IMR-90 (cell line): ENCODE results near the gene FRMD5. TPM values are rescaled to one million over a fixed set of nuclear protein-coding genes. Genes with fewer than 3 reads are reported as not detected.

ENCODE experiments used
- ATAC-seq: fragments of 200-7000 bp; cut with Tn5 transposase; 2 replicates; pipeline ENCODE4 v1.9.1; 2020; ENCODE audit warnings: low read depth, mild to moderate bottlenecking, moderate library complexity
- BruUV-seq: library from RNA; stranded (reverse); fragments of 400-500 nt; replicated peaks from 2 replicates; lab custom pipeline; 2021; lab: Mats Ljungman, UMichigan
- CTCF ChIA-PET: fragments of 300-600 bp; formaldehyde crosslinking; extraction: SDS; loops from one replicate; lab custom pipeline; 2021; ENCODE audit warnings: antibody characterized with exemption; lab: Yijun Ruan, JAX
- POLR2A ChIA-PET: fragments of 300-600 bp; sonication (Branson Sonifier 250); formaldehyde crosslinking; loops from one replicate; lab custom pipeline; 2022; ENCODE audit warnings: antibody characterized with exemption; ENCODE audit not compliant: unreplicated experiment; lab: Charles Lee
- DNase-seq: peaks from one replicate; pipeline ENCODE4 v3.0.0; 2013
- H2AFZ ChIP-seq: replicated peaks from 2 replicates; pipeline ENCODE3; 2013; ENCODE audit warnings: low read length, mild to moderate bottlenecking; ENCODE audit not compliant: poor library complexity
- H2AK5ac ChIP-seq: 2 replicates; pipeline ENCODE4 v1.6.1; 2013; ENCODE audit warnings: low read depth, low read length, inconsistent platforms
- H2AK9ac ChIP-seq: replicated peaks from 2 replicates; pipeline ENCODE3; 2013; ENCODE audit warnings: mild to moderate bottlenecking, low read depth, low read length, moderate library complexity; ENCODE audit not compliant: poor library complexity
- H2BK120ac ChIP-seq: 2 replicates; pipeline ENCODE4 v1.6.1; 2013; ENCODE audit warnings: low read depth, low read length, inconsistent platforms
- H2BK15ac ChIP-seq: 3 replicates; pipeline ENCODE4 v1.6.1; 2013; ENCODE audit warnings: low read depth, low read length, inconsistent platforms
- H2BK20ac ChIP-seq: 2 replicates; pipeline ENCODE4 v1.6.1; 2013; ENCODE audit warnings: low read depth, mild to moderate bottlenecking, inconsistent platforms, low read length, moderate library complexity
- H2BK5ac ChIP-seq: 2 replicates; pipeline ENCODE4 v1.6.1; 2013; ENCODE audit warnings: mild to moderate bottlenecking, low read depth, low read length, inconsistent platforms; ENCODE audit not compliant: poor library complexity, severe bottlenecking
- H3K14ac ChIP-seq: replicated peaks from 2 replicates; pipeline ENCODE4 v1.6.1; 2013; ENCODE audit warnings: low read depth, low read length, inconsistent platforms
- H3K18ac ChIP-seq: 2 replicates; pipeline ENCODE4 v1.6.1; 2013; ENCODE audit warnings: low read depth, low read length, control low read depth
- H3K23ac ChIP-seq: 2 replicates; pipeline ENCODE4 v1.6.1; 2013; ENCODE audit warnings: low read depth, low read length, inconsistent platforms
- H3K27ac ChIP-seq: 2 replicates; pipeline ENCODE4 v1.5.1; 2013; ENCODE audit warnings: mild to moderate bottlenecking, control low read depth, low read length; ENCODE audit not compliant: insufficient read depth
- H3K27me3 ChIP-seq: 2 replicates; pipeline ENCODE4 v1.6.1; 2013; ENCODE audit warnings: low read length; ENCODE audit not compliant: control insufficient read depth, insufficient read depth
- H3K36me3 ChIP-seq: 2 replicates; pipeline ENCODE4 v1.6.1; 2013; ENCODE audit warnings: low read length, mixed read lengths; ENCODE audit not compliant: control insufficient read depth, insufficient read depth
- H3K4ac ChIP-seq: 2 replicates; pipeline ENCODE4 v1.6.1; 2013; ENCODE audit warnings: low read depth, low read length, inconsistent platforms
- H3K4me1 ChIP-seq: 2 replicates; pipeline ENCODE4 v1.6.1; 2013; ENCODE audit warnings: low read length, mixed read lengths; ENCODE audit not compliant: control insufficient read depth, insufficient read depth
- H3K4me2 ChIP-seq: 2 replicates; pipeline ENCODE4 v1.6.1; 2013; ENCODE audit warnings: low read depth, mild to moderate bottlenecking, control low read depth, low read length, moderate library complexity
- H3K4me3 ChIP-seq: 2 replicates; pipeline ENCODE4 v1.5.1; 2013; ENCODE audit warnings: low read depth, mild to moderate bottlenecking, control low read depth, low read length, moderate library complexity; ENCODE audit not compliant: insufficient read depth
- H3K56ac ChIP-seq: 2 replicates; pipeline ENCODE4 v1.6.1; 2013; ENCODE audit warnings: low read length, inconsistent platforms; ENCODE audit not compliant: insufficient read depth; ENCODE audit errors: extremely low read depth
- H3K79me1 ChIP-seq, 2 experiments: 2 replicates each; pipeline ENCODE4 v1.6.1; 2013; ENCODE audit warnings: low read length in 2 of 2, inconsistent platforms in 1 of 2, low read depth in 1 of 2
- H3K9ac ChIP-seq: 2 replicates; pipeline ENCODE4 v1.6.1; 2013; ENCODE audit warnings: low read depth, low read length, control low read depth
- H3K9me1 ChIP-seq: 2 replicates; pipeline ENCODE4 v1.6.1; 2013; ENCODE audit warnings: low read length, inconsistent platforms; ENCODE audit not compliant: insufficient read depth
- H3K9me3 ChIP-seq: 2 replicates; pipeline ENCODE4 v1.6.1; 2013; ENCODE audit warnings: low read length; ENCODE audit not compliant: control insufficient read depth, insufficient read depth
- H4K20me1 ChIP-seq: 2 replicates; pipeline ENCODE4 v1.6.1; 2013; ENCODE audit warnings: low read length, inconsistent platforms; ENCODE audit not compliant: insufficient read depth
- H4K5ac ChIP-seq: 2 replicates; pipeline ENCODE4 v1.6.1; 2013; ENCODE audit warnings: mild to moderate bottlenecking, low read depth, low read length, control low read depth
- H4K8ac ChIP-seq, 2 experiments: 2 replicates each; pipeline ENCODE4 v1.6.1; 2013; ENCODE audit warnings: low read depth in 2 of 2, low read length in 2 of 2, control low read depth in 1 of 2, inconsistent platforms in 1 of 2
- H4K91ac ChIP-seq: 2 replicates; pipeline ENCODE4 v1.6.1; 2013; ENCODE audit warnings: low read depth, low read length, inconsistent platforms; ENCODE audit not compliant: insufficient read depth
- BHLHE40 ChIP-seq: fragments of 150-350 bp; IDR thresholded peaks from 2 replicates; pipeline ENCODE4 v1.6.1; 2016; ENCODE audit warnings: mild to moderate bottlenecking, low read depth, low read length
- CEBPB ChIP-seq: IDR thresholded peaks from 2 replicates; pipeline ENCODE4 v1.6.1; 2012; ENCODE audit warnings: low read depth, low read length, improper control_type of control experiment
- CHD1 ChIP-seq: IDR thresholded peaks from 2 replicates; pipeline ENCODE4 v1.6.1; 2012; ENCODE audit warnings: low read depth, low read length, improper control_type of control experiment
- CTCF ChIP-seq: conservative IDR thresholded peaks from 2 replicates; pipeline ENCODE4 v1.5.1; 2012; ENCODE audit warnings: mild to moderate bottlenecking, low read depth, low read length, improper control_type of control experiment
- ELK1 ChIP-seq: fragments of 150-350 bp; IDR thresholded peaks from 2 replicates; pipeline ENCODE4 v1.6.1; 2016; ENCODE audit warnings: low read depth, mild to moderate bottlenecking, low read length, moderate library complexity, borderline replicate concordance
- FOS ChIP-seq: fragments of 150-350 bp; IDR thresholded peaks from 2 replicates; pipeline ENCODE4 v1.6.1; 2016; ENCODE audit warnings: low read depth, low read length
- MAFK ChIP-seq: IDR thresholded peaks from 2 replicates; pipeline ENCODE4 v1.6.1; 2012; ENCODE audit warnings: low read depth, low read length, improper control_type of control experiment
- MAZ ChIP-seq: IDR thresholded peaks from 2 replicates; pipeline ENCODE4 v1.6.1; 2012; ENCODE audit warnings: low read depth, mild to moderate bottlenecking, low read length, improper control_type of control experiment, moderate library complexity, borderline replicate concordance
- MXI1 ChIP-seq: IDR thresholded peaks from 2 replicates; pipeline ENCODE4 v1.6.1; 2012; ENCODE audit warnings: low read depth, mild to moderate bottlenecking, low read length, moderate library complexity, borderline replicate concordance
- NFE2L2 ChIP-seq: fragments of 150-350 bp; IDR thresholded peaks from 2 replicates; pipeline ENCODE4 v1.6.1; 2016; ENCODE audit warnings: low read depth, mild to moderate bottlenecking, low read length
- POLR2A ChIP-seq: IDR thresholded peaks from 2 replicates; pipeline ENCODE4 v1.6.1; 2012; ENCODE audit warnings: mild to moderate bottlenecking, low read depth, low read length
- RAD21 ChIP-seq: IDR thresholded peaks from 2 replicates; pipeline ENCODE4 v1.6.1; 2012; ENCODE audit warnings: low read length, improper control_type of control experiment
- RCOR1 ChIP-seq: IDR thresholded peaks from 2 replicates; pipeline ENCODE4 v1.6.1; 2012; ENCODE audit warnings: mild to moderate bottlenecking, low read length, improper control_type of control experiment; ENCODE audit not compliant: insufficient replicate concordance
- RFX5 ChIP-seq: IDR thresholded peaks from 2 replicates; pipeline ENCODE4 v1.8.0; 2012; ENCODE audit warnings: low read depth, mild to moderate bottlenecking, low read length, moderate library complexity
- SMC3 ChIP-seq: fragments of 150-350 bp; IDR thresholded peaks from 2 replicates; pipeline ENCODE4 v1.6.1; 2016; ENCODE audit warnings: low read depth, mild to moderate bottlenecking, antibody characterized with exemption, low read length, moderate library complexity
- USF2 ChIP-seq: fragments of 150-350 bp; IDR thresholded peaks from 2 replicates; pipeline ENCODE4 v1.6.1; 2017; ENCODE audit warnings: mild to moderate bottlenecking, antibody characterized with exemption, low read length, low read depth
- WGBS, 2 experiments: methylation state at CpG; one replicate each; pipeline versions ENCODE4 v1.1.5 to v1.1.7; 2013; ENCODE audit warnings: missing lambda C conversion rate in 2 of 2; ENCODE audit not compliant: insufficient read length in 1 of 2; ENCODE audit errors: extremely low coverage in 2 of 2; 5-methylcytosine and 5-hydroxymethylcytosine counted together
- dilution Hi-C: fragments of 300-500 bp; cut with HindIII; formaldehyde crosslinking; loops from one replicate; pipeline ENCODE4 v1.14.3; 2018; ENCODE audit warnings: low sequenced_read_pairs; ENCODE audit not compliant: unreplicated experiment
- in situ Hi-C: fragments of 300-500 bp; cut with MboI; formaldehyde crosslinking; loops from 3 replicates; pipeline ENCODE4 v1.14.3; 2019; ENCODE audit warnings: low sequenced_read_pairs, inconsistent platforms, mixed read lengths
- intact Hi-C: fragments of 100-400 bp; cut with micrococcal nuclease; formaldehyde crosslinking; loops from 2 replicates; pipeline ENCODE4 v1.10.0; 2022
- polyA plus RNA-seq, 3 experiments: library from polyadenylated mRNA; depleted of rRNA; stranded (reverse); fragments of >200 nt; gene quantifications; 2 replicates each; pipeline ENCODE4 v1.2.3, GENCODE V29; 2012; ENCODE audit warnings: low replicate concordance in 1 of 3
- total RNA-seq: library from RNA; depleted of rRNA; stranded (reverse); fragments of >200 nt; gene quantifications from 2 replicates; pipeline ENCODE4 v1.2.3, GENCODE V29; 2012

FRMD5 gene
- total and polyA plus RNA-seq, 2 of the 4 experiments (the other 2 are of a cell fraction), result 4.1 to 5.4 TPM

- Histone ChIP-seq H2AK5ac (no peak overlapping the region), H2AFZ (no peak overlapping the region), H3K4ac (no peak overlapping the region), H3K27ac (no peak overlapping the region), H2BK15ac (no peak overlapping the region), H4K5ac (no peak overlapping the region), H3K4me3 (no peak overlapping the region), H3K23ac (no peak overlapping the region), H3K27me3 (no peaks in the 10 kb centered on the region), H3K14ac (no peak overlapping the region), H4K8ac (no peak overlapping the region), H3K4me2 (no peak overlapping the region), H3K9me1 (peaks cover 9% of the 10 kb centered on the region; the same call in 1 of the 2 replicates), H3K9ac (no peak overlapping the region), H2BK20ac (no peak overlapping the region), H4K20me1 (no peaks in the 10 kb centered on the region), H3K79me1 (no peaks in the 10 kb centered on the region), H2AK9ac (no peak overlapping the region), H4K91ac (no peak overlapping the region), H2BK120ac (no peak overlapping the region), H3K4me1 (peaks cover 6% of the 10 kb centered on the region; the same call in 1 of the 2 replicates), H2BK5ac (no peak overlapping the region), H3K56ac (no peak overlapping the region), H3K18ac (no peak overlapping the region), H3K9me3 (no peaks in the 10 kb centered on the region), H3K36me3 (no peaks in the 10 kb centered on the region)
- TF ChIP-seq MAFK, result no peak
- TF ChIP-seq FOS, result no peak
- TF ChIP-seq CTCF, result no peak
- TF ChIP-seq RFX5, result no peak
- TF ChIP-seq ELK1, result no peak
- no peak for TF ChIP-seq SMC3
- TF ChIP-seq CEBPB, result no peak
- TF ChIP-seq RAD21, result no peak
- TF ChIP-seq NFE2L2, result no peak
- no peak for TF ChIP-seq RCOR1
- TF ChIP-seq CHD1, result no peak
- TF ChIP-seq POLR2A, result no peak
- TF ChIP-seq USF2, result no peak
- TF ChIP-seq MAZ, result no peak
- no peak for TF ChIP-seq MXI1
- TF ChIP-seq BHLHE40, result no peak
- POLR2A ChIA-PET, result no interaction called here
- in situ Hi-C loops, result no loop called here
- DNase-seq (no peak), ATAC-seq (no peak)
- intact Hi-C loops, result no loop called here
- CTCF ChIA-PET, result no interaction called here
- BruUV-seq, result no TSS peak
- dilution Hi-C loops, result no loop called here
- WGBS, 2 experiments, result no CpG with 5 or more reads among the region's 1 CpG
Observed at GRCh38 chr15:43896543-43896942, 298.5 kb downstream of the FRMD5 start.
